HG02884 (cell line): ENCODE measurements around the gene BHLHE23.

Experiments
- ATAC-seq: cut with Tn5 transposase; IDR thresholded peaks from one replicate; pipeline ENCODE4 v1.9.1; 2021; ENCODE audit warnings: mild to moderate bottlenecking, moderate library complexity; ENCODE audit not compliant: unreplicated experiment

The BHLHE23 gene

DNA sequence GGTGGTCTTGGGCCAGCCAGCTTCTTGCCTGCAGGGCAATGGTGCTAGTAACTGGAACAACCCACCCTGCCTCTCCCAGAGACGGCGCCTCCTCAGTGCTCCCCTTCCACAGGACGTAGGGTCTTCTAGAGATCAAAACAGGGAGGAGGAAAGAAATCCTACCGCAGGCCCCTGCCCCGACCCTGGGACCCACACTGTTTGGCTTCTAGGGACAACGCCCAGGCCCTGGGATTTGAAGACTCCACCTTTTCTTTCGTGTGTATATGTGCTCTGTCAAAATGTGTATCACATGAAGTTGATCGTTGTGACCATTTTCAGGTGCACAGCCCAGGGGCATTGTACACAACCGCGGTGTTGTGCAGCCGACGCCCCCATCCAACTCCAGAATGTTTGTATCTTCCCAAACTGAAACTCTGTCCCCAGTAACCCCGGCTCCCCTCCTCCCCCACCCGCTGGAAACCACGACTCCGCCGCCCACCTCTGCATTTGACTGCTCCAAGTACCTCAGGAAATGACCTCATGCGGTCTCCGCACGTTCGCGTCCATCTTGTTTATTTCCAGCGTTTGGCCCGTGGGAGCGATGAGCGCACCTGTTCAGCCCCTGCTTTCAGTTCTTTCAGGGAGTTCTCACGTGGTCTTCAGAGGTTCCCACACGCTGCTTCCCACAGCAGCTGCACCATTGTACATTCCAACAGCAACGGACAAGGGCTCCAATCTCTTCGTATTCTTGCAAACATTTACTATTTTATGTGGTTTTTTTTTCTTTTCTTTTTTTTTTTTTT lies 3.4 kb upstream of the BHLHE23 start:
- ATAC-seq = peak; percentile 42

DNA sequence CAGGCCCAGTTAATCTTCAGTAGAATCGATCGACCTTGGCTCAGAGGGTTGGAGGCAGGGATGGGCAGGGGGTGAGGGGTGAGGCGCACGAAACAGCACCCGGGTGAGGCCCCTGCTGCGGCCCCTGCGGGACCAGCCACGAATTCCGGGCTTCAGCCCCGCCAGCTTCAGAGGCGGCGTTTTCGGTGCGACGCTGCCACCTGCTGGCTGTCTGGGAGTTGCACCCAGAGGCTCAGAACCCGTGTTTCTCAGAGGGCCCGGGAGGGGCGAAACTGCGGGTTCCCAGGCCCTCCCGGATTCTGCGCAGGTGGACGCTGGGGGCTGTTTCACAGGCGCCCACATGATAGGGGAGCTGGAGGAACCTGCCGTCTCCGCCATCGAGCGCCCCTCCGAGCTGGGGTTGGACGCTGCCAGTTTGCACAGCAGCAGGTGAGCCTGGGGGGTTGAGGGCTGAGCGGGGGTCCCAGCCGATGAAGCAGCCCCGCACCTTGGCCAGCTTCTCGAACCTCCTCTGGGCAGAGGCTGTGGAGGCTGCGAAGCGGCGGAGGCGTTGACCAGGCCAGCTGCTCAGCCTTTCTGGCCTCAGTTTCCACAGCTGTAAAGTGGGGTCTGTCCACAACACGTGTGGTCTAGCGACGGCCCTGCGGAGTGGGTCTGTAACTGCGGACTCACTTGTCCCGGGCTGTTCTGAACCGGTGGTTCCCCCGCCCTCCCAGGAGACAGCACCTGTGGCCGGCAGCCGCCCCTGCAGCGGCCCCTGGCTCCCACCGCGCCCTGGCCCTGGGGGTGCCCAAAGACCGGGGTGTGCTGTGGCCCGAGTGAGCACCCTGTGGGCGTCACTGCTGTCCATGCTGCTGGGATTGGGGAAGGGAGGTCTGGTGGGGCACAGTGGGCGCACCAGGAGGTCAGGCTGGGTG lies 2.5 kb upstream of the BHLHE23 start:
- ATAC-seq = no peak

DNA sequence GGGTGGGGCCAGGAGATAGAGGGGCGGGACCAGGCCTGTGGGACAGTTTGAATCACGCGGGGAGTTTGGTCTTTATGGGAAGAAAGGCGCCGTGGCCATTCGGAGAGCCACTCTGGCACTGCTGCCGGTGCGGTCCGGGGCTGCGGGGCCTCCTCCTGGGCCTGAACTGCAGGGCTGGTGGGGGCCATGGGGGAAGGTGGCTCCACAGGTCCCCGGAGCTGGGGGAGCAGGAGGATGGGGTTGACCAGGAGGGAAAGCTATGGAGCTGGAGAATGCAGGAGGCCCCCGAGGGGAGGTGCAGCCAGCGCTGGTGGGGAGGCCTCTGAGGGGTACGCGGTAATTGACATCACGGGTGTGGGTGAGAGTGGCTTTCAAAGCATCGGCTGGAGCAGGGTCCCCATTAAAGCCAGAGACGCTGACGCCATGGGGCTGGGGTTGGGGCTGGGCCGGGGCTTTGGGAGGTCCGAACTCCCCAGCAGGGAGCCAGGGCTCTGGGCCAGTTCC lies 1.8 kb upstream of the BHLHE23 start:
- ATAC-seq = no peak

DNA sequence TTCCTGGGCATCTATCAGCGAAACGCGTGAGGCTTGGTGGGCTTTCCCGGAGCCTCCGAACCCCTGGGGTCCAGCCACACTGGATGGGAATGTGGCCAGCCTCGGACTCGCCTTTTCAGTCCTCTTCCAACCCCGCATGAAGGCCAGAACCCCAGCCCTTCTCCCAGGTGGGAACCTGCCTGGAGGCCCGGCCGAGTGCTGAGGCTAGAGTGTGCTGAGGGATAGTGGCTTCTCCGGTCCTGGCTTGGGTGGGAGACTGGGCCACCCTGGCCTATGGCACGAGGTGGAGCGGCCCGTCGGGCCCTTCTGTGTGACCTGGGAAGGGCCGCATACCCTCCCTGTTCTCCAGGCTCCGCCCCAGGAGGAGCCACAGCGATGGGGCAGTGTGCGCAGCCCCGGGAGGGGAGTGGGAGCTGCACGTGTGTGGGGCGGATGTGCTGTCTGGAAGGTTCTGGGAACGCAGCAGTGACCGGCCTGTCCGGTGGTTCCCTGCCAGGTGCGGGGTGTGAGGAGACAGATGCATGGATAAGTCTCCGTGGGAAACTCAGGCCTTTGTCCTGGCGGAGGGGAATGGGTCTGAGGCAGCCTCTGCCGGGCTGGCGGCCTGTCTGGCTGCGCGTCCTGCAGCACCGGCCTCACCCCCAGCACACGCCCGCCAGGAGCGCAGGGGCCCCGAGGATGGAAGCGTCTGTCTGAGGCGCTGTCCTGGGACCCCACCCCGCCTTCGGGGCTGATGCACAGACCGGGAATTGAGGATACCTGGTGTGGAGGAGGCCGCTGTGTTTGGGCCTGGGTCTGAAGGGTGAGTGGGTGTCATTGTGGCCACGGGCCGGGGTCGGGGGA lies 1.1 kb upstream of the BHLHE23 start:
- no peak for ATAC-seq

DNA sequence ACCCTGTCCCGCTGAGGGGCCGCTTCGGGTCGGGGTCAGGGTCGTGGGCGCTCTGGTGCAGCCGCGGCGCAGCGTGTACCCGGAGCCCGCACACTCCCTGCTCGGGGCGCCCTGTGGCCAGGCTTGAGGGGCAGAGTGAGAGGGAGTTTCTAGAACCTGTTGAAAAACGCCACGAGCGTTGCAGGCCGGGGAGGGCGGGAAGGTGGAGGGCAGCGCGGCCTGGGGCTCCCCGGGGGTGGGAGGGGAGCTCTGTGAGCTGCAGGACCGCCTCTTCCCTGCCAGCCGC lies 539 bp upstream of the BHLHE23 start:
- no peak for ATAC-seq

DNA sequence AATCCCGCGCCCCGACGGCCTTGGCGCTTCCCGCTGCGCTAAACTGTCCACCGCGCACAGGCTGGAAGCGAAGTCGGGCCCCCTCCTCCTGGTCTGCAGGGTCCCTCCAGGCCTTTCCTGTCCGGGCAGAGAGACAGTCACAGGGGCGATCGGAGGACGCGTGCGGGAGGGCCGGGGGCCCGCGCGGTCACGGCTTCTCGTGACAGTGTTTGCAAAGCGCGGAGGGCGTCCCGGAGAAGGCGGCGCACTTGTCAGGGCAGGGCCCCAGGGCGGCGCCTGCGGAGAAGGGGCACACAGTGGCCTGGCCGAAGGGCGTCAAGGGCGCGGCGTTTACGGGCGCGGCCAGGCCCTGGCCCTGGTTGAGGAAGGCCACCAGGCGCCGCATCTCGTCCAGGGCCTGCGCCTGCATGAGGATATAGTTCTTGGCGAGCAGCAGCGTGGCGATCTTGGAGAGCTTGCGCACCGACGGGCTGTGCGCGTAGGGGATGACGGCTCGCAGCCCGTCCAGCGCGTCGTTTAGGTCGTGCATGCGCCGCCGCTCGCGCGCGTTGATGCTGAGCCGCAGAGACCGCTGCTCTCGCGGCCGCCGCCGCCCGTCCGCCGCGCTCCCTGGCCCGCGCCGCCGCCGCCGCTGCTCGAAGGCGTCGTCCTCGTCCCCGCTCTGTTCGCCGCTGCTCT lies 763 bp downstream of the BHLHE23 start:
- no peak for ATAC-seq

DNA sequence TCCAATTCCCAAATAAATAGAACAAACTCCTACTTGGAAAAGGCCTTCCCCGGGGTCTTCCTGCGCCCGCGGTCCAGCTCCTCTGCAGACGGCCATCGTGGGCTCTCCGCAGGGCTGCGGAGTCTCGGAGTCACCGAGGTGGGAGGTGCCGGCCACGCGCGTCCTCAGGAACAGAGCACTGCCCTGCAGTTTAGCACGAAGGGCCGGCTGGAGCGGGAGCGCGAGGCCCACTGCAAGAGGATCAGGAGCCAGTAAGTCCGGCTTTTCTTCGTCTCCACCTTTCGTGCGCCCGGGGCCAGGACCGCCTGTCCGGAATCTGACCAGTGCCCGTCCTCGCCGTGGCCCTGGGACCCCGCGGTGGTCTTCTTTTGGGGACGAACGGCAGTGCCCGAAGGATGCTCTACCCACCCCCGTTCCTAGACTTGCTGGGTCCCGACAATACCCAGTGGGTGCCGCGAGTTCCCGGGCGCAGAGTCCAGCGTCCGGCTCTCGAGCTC lies 1.4 kb downstream of the BHLHE23 start:
- no peak for ATAC-seq

DNA sequence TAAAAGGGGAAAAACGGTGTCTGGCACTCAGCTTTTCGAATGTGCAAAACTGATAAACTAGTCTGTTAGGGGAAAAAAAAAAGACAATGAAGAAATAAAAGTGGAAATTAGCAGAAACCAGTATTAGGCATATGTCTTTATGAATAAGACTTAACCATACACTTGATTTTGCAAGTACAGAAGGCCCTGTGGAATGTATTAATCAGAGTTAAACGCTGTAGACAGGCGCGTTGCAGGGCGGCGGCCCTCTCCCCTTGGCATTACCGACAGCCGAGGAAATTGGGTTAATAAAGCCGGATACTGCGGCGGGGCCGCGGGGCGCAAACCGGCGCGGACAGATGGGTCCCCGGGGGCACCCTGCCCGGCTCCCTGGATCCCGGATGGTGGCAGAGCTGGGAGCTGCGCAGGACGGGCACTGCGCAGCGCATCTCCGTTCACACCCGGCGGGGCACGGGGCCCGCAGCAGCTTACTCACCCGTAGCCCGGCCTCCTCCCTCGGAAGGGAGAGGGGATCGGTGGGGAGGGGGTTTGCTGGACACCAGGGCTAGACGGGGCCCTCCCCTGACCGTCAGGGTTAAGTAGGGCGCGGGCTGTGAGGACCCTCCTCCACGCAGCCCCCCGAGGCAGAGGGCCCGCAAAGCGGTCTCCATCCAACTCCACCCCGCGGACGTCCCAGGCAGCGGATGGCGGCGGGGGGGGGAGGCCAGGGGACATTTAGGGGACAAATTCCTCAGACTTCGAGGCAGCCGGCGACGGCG lies 2.0 kb downstream of the BHLHE23 start:
- ATAC-seq = no peak

DNA sequence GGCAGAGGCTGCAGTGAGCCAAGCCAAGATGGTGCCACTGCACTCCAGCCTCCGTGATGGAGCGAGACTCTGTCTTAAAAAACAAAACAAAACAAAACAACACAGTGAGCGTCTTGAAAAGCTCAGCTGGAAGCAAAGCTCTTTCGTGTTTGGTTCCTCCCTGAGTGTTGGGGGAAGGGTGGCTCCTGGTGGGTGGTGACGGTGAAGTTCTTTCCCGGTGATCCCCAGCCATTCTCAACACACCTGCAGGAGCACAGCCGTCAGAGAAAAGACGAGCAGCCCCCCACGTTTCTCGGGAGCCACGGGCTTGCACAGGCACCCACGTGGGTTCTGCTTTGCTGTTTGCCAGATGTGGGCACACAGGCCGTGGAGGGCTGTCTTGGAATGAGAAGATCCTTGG lies 3.2 kb downstream of the BHLHE23 start:
- ATAC-seq = no peak

DNA sequence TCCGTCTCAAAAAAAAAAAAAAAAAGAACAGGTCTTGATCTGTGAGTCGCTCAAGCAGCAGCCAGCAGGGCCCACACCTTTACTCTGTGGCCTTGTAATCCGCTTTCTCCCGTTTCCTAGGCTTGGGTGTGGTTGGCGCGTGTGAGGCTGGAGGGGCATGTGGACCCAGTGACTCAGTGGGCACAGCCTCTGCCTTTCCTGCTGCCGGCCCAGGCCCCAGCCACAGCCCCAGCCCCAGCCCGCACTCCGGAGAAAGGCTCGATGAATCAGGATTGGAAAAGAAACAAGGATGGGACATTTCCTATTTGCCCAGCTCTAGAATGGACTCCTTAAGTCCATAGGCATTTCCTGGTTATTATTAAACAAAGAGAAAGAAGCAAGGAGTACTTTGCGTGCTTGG lies 4.3 kb downstream of the BHLHE23 start:
- no peak for ATAC-seq

DNA sequence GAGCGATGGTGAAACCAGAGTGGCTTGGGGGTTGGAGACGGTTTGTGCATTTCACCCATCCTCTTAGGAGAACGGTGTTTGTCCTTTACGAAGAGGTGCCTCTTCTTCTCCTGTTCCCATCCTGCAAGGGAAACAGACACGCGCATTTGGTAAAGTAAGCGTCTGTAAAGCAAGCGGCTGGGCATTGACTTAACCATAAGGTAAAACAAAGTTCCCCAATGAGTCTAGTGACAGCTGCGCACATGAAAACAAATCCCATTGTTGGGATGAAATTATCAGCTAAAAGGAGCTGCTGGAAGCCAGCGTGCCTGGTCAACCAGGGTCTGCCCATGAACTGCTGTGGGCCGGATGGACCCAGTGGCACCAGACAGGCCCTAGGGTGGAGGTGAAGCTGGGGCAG lies 5.8 kb downstream of the BHLHE23 start:
- ATAC-seq = no peak

DNA sequence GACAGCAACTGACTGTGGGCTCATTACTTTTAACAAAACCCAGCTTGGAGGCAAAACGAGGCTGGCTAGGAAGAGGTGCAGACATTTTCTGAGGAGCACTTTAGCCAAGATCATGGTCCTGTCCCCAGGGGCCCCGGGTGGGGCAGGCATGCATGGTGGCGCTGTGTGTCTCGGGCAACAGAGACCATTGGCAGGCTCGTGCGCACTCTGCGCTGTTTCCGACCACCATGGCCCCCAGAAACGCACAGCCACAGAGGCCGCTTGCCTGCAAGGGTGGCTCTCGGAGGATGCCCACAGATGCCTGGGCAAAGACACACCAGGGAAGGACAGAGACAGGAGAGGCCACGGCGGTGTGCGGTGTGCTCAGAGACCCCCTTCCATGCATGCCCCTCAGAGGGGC lies 6.7 kb downstream of the BHLHE23 start:
- no peak for ATAC-seq

DNA sequence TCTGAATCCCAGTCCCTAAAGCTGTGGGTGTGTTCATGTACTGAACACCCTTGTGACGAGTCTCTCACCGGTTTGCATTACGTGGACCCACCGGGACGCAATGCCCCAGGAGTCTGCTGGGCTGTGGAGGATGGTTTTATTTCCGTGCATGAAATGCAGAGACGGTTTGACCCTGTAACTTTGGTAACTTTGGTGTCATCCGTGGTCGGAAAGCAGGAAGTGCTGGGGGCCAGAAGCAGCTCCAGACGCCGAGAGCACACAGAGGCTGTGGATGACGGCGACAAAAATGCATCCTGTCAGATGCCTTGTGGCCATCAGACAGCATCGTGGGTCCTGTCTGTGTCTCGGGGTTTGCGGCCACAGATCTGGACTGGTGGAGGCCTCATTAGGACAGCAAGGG lies 7.2 kb downstream of the BHLHE23 start:
- no peak for ATAC-seq

DNA sequence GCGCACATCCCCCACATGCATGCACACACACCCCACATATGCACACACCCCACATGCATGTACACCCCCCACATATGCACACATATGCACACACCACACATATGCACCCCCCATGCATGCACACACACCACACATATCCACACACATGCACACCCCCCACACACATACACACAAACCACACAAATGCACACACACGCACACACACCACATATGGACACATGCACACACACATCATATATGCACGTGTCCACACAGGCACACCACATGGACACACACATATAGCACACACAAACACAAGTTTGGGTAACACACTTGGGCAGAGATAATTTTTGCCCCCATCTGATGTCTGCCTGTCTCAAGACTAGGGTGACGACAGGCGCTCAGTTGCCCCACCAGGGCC lies 8.3 kb downstream of the BHLHE23 start:
- no peak for ATAC-seq

DNA sequence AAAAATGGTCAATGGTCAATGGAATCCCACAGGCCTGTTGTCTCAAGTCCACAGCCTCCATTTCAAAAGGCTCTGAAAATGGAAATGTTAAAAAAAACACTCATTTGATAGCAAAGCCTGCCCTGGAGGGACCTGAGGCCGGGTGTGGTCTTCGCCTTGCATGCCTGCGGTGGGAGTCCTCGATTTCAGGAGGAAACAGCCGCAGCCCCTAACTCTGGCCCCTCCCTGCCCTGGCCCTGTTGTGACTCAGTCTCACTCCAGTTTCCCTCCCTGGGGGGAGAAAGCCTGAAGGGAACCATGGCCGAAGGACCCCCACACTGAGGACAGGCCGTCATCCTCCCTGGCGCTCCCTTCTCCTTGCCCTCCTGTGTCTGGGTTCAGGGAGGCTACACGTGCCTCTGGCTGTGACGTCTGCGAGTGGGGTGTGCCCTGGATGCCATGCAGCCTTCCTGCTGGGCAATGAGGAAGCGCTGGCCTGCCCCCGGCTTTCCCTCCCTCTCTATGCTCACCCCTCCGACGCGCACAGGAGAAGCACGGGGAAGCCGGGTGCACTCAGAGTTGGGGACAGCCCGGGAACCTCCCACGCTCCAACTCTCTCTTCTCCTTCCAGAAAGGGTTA lies 9.2 kb downstream of the BHLHE23 start:
- ATAC-seq = no peak

DNA sequence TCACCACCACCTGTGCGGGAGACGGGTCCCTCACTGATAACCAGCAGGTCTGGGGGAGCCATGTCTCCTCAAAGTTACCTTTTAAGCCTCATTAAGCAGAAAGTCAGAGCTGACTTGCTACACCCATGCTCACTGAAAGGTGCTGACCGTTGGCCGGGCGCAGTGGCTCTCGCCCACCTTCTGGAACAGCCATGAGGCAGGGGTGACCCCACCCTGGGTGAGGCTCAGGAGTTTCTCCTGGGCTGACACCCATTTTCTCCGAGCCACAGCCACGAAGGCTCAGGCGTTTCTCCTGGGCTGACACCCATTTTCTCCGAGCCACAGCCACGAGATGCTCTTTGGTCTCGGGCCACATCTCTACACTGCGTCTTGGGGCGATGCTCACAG lies 10.2 kb downstream of the BHLHE23 start:
- no peak for ATAC-seq

DNA sequence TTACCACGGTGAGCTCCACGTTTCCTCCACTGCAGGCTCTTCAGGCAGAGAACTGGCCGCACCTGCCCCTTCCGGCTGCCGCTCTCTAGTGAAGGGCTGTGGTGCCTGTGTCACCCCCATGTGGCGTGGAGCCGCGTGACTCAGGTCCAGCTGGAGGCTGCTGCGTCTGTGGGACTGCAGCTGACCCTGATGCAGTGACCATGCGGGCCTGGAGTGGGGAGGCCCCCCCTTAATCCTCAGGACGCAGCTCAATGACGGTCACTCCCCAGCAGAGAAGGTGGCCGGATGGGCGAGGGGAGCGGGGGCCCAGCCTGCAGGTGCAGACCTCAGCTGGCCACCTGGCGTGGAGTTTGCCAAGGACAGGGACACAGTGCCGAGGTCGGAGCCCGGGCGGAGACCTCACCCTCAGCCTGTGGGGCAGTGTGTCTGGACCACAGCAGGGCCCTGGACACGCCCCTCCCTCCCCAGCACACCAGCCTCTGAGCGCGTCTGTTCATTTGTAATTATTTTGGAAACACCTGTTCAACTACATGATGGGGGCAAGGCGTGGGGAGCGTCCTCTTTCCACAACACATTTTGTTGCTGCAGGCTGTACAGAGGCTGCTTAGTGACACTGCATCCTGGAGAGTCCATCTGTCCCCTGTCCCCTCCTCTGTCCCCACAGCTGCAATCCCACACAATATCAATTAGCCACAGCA lies 10.7 kb downstream of the BHLHE23 start:
- no peak for ATAC-seq

DNA sequence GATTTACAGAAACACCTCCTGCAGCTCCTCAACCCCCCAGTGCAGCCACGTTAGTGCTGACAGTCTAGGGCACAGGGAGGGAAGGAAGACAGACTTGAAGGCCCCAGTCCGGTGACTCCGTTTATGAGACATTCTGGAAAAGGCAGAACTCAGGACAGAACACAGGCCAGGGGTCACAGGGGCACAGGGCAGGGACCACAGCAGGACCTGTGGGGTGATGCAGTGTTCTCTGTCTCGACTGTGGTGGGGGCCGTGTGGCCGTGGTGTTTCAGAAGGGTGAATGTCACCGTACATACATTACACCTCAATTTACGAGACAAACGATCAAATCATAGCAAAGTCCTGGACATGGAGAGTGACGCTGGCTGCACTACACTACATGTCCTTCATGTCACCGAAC lies 11.3 kb downstream of the BHLHE23 start:
- ATAC-seq = no peak

DNA sequence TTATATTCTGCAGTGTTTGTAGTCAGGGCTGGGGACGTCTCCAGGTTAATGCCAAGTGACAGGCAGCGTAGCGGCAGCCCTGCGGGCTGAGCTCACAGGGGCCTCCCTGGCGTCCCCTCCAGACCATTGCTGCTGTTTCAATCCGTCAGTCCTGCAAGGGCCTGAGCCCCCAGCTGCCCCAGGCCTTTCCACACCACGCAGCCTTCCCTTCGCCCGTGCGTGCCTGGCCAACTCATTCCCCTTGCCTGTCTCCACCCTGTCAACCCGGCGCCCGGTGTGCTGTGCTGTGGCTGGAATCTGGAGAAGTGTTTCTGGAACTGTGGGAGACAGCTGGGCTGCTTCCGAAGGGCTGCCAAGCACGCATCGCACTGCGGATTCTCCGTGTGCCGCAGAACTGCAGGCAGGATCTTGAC lies 11.9 kb downstream of the BHLHE23 start:
- ATAC-seq = no peak
